ENCODE measurements around the gene TSNAX. TPM values are rescaled to one million over a fixed set of nuclear protein-coding genes. Genes with fewer than 3 reads are reported as not detected.

The TSNAX gene
- total and polyA plus RNA-seq, 2 of the 8 experiments (the other 6 are each of a cell fraction or from before 2014, with no cell fraction given) = 7.7 to 34.0 TPM

DNA sequence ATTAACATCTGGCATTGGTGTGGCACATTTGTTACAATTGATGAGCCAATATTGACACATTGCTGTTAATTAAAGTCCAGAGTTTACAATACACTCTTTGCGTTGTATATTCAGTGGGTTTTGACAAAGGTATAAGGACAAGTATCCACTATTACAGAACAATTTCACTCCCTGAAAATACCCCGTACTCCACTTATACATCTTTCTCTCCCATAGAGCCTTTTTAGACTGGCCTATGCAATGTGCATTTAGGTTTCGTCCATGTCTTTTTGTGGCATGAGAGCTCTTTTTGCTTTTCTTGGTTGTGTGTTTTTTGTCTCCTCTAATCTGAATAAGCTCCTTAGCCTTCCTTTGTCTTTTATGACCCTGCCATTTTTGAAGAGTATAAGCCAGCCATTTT is 40.6 kb upstream of the TSNAX start (continued):
- TF ChIP-seq SP4 (IDR thresholded peaks at IDR 0.05; ENCODE audit: low read length) (no peak), ZNF274 (IDR thresholded peaks at IDR 0.05; ENCODE audit: borderline replicate concordance, extremely low read depth, low read length) (no peak), TBP (IDR thresholded peaks at IDR 0.05; ENCODE audit: low read depth, low read length) (no peak)
